Activated CD4-positive, alpha-beta T cell treated with anti-CD3 and anti-CD28 coated beads, Interleukin-2, amount 50 U/mL, for 24 hours (primary cell): ENCODE data around the gene ODAPH.
A peak's percentile ranks its signal among the peaks of the same experiment; 100 is the strongest.
"Not testable (repeated sequence)": the region's sequence is repeated elsewhere in the genome, so short reads cannot be mapped to it uniquely, and the experiment has no call there.

Experiments
- DNase-seq, 2 donors: peaks; one replicate each; pipeline ENCODE4 v3.0.0-alpha.2; 2020; ENCODE audit warnings: low read depth in 1 of 2, low spot score in 1 of 2

Gene ODAPH, protein sequence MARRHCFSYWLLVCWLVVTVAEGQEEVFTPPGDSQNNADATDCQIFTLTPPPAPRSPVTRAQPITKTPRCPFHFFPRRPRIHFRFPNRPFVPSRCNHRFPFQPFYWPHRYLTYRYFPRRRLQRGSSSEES

DNA sequence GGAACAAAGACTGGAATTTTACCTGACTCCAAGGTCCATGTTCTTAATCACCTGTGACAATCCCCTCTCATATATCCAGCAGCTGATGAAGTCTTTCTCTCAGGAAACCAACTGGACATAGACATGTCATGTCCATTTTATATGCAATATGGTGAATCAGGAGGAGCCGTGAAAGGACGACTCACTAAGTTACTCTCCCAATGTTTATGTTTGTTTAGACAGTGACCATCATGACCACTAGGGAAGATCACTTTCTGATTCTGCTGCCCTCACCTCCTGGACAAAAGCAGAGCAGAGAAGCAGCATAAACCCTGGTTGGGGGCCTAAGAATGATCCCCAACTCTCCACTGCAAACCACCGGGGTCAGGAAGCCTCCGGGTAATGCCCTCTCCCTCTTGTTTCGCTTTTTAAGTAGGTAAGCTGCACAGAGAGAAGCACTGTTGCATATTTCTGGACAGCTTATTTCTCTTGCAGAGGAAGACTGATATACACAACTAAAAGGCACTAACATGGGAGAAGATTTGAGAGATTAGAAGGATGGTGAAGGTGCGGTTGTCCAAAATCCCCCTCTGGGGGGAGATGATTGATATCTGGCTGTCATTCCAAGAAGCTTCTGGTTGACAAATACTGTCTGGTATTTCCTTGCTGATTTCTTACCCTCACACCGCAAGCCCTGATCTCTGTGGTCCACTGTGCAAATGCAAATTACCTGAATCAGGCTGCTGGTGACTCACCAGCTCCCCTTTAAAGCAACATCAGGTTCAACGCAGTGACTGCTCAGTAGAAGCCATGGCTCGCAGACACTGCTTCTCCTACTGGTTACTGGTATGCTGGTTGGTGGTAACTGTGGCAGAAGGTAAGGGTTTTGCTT is at the start of gene ODAPH:
Gene ODAPH, plus strand, starts transcription at position 773 of the 871 bp plus-strand sequence. Its CDS starts 17 bp downstream, at position 790.
- DNase-seq, result no peak

DNA sequence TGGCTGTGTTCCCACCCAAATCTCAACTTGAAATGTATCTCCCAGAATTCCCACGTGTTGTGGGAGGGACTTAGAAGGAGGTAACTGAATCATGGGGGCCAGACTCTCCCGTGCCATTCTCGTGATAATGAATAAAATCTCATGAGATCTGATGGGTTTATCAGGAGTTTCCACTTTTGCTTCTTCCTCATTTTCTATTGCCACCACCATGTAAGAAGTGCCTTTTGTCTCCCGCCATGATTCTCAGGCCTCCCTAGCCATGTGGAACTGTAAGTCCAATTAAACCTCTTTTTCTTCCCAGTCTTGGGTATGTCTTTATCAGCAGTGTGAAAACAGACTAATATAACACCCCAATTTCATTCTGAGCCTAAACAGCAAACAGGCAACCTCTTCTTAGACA is 46.3 kb upstream of the ODAPH start:
- not testable (repeated sequence) for DNase-seq

DNA sequence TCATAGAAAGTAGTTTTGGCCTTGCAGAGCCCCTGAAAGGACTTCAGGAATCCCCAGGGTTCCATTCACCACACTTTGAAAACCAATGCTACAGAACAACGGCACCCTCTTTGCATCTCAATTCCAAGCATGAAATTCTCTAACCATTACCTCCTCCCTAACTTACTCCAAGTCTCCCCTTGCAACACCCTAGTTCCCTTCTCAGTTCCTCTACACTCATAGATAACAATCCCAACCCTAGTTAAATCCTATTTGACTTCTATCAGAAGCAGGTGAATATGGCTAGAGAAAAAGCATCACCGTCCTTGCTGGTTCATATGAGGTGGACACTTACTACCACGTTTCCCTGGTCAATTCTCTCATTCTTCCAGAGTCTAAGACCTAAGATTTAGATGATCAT is 44.0 kb upstream of the ODAPH start:
- no peak for DNase-seq

DNA sequence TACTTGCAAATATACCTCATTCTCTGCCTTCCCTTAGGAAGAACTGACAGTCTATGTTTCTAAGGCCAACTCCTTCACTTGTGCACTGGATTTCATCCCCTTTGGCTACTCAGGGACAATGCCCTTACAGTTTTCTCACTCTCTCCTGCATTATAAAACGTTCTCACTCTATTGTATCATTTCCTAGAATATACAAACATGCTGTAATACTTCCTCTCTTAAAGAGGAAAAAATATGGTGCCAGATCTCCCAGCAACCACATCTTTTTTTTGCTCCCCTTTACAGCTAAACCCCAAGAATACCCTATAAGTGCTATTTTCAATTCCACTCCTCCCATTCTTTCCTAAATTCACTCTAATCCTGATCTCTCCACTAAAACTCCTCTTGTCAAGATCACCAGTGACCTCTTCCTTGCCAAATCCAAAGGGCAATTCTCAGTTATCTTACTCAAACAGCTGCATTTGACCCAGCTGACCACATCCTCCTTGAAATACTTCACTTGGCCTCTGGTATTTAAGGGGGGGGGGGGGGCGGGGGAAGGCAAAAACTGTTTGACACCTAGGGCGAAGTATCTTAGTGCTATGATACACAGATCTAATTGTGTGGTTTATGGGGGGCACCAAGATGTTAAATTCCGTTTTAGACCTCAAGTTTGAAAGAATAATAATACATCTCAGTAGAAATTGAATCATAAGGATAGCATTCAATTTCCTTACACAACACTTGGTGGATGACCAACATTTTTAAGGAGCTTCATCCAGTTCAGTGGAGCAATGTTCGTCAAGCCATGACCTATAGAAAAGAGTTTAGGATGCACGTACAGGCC is 43.3 kb upstream of the ODAPH start:
- DNase-seq, result no peak

DNA sequence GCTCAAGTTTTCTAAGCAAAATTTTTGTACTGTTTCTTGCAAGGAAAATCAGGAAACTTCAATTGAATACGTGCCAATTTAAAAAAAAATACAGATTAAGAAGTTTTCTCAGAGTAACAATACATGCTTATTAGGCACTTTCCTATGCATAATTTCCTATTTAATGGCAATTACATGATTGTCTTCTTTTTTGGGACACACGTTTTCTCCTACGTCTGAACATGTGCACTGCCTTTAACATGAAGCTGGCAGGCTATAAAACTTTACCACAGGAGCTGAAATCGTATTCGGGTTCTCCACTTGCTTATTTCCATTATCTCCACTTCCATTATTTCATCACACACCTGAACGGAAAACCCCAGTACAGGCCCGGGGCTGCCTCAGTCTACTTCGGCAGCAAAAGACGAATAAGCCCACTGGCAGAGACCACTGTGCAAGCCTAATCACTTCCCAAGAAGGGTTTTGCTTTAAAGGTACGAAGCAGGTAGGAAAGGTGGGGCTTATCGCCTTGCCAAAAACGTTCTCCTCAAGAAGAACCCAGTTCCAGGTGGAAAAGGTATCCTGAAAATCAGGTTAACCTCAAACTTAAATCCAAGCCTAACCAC is 42.2 kb upstream of the ODAPH start:
- peak in 1 of 2 donors; percentile 1 for DNase-seq

DNA sequence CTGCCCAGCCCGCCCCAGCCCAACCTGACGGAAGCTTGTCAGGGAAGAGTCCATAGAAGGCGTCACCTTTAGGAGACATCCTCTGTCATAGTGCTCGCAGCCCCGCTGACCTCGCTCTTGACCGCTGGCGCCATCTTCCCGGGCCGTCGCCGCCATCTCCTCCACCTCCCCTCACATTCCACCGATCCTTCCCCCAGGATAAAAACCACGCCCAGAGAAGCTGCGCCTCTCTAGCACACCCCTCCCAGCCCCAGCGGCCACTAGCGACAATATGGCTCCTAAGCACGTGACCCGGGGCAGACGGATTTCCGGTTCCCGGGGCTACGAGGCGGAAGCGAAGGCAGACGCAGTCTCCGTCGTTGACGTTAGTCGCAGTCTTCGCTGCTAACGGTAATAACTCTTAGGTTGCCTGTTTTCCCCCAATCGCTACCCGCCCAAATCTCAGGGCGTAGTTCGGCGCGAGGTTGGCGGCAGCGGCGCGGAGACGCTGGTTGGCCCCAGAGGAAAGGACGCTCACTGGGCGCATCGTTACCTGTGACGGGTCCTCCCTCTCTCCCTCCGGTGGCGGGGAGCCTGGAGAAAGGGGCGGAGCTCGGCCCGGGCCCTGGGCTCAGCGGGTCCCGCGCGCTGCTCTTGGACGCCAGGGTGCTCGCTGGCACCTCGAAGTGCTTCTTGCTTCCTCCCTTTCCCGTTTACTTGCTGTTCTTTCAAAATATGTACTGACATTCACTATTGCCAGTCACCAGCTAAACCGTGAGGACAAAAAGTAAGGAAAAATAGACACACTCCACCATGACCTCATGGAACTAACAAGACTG is 41.5 kb upstream of the ODAPH start, which contains the start of the genes RCHY1 and THAP6:
Gene RCHY1, minus strand, starts transcription at position 273 of the 818 bp plus-strand sequence. Its CDS starts 117 bp downstream, at position 156.
Gene THAP6, plus strand, starts transcription at position 343 of the 818 bp plus-strand sequence. CDS start 980 bp downstream, outside the sequence.
- DNase-seq, result peak; percentile 81 to 91

DNA sequence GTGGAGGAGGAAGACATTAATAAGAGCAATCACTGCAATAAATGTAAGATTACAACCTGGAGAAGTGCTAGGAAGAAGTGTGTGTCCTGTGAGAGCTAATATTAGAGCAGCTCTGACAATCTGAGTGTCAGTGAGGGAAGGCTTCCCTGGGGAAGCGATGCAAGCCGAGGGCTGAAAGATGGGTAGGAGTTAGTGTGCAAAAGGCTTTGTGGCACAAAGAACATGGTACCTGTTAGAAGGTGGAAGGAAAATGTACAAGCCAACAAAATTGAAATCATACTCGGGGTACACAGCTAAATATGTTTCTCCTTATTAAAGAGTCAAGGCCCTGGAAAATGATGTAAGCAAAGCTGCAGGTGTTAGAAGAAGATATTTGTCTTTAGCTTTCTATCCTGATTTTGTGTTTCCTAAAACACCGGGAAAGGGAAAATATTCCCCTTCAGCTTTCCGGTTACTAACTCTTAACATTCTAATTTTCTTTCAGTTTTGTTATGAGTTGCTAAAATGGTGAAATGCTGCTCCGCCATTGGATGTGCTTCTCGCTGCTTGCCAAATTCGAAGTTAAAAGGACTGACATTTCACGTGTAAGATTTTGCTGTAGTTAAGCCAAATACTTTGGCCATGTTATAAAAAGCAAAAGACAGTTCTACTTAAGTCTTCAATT is 40.8 kb upstream of the ODAPH start:
- peak in 1 of 2 donors; percentile 1 for DNase-seq

DNA sequence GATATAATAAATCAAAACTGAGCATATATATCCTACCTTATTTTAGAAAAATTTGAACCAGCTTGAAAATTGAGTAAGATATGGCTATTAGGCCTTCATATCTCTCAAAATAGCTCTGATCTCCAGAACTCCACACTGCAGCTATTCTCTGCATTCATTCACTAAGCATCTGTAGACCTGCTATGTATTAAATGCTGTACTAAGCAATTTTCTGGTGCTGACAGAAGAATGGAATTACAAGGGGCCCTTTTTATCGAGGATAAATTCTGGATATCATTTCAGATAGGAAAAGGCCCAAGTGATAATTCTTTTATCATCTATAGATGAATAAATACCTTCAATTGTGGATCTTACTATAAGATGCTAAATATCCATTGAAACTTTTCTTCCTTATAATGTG is 39.7 kb upstream of the ODAPH start:
- DNase-seq, result no peak

DNA sequence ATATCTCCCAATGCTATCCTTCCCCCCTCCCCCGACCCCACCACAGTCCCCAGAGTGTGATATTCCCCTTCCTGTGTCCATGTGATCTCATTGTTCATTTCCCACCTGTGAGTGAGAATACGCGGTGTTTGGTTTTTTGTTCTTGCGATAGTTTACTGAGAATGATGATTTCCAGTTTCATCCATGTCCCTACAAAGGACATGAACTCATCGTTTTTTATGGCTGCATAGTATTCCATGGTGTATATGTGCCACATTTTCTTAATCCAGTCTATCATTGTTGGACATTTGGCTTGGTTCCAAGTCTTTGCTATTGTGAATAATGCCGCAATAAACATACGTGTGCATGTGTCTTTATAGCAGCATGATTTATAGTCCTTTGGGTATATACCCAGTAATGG is 36.4 kb upstream of the ODAPH start:
- not testable (repeated sequence) for DNase-seq

DNA sequence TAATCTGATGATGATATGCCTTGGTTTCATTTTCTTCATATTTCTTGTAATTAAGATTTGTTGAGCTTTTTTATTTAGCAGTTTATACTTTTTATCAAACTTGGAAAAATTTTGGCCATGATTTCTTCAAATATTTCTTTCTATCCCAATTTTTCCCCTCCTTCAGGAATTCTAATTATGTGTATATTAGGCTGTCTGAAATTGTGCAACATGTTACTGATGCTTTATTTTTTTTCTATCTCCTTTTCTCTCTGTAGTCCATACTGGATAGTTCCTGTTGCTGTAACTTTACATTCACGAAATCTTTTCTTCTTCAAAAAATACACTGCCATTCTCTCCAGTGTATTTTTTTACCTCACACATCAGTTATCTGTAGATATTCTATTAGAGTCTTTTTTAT is 30.8 kb upstream of the ODAPH start:
- no peak for DNase-seq

DNA sequence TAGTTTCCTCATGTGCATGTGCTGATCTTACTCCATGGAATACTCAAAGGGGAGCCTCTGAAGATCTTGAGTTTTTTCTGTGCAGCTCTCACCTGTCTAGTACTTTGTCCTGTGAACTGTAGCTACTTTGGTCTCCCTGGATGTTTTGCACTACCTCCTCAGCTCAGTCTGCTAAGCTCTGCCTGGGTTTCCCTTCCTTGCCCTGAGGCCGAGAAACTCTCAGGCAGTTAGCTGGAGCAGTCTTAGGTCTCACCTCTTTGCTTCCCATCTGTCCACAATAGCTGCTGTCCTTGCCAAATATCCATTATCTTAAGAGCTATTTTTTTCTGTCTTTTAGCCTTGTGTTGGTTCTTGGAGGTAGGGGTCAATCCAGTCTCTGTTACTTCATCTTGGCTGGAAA is 30.0 kb upstream of the ODAPH start:
- DNase-seq, result no peak

DNA sequence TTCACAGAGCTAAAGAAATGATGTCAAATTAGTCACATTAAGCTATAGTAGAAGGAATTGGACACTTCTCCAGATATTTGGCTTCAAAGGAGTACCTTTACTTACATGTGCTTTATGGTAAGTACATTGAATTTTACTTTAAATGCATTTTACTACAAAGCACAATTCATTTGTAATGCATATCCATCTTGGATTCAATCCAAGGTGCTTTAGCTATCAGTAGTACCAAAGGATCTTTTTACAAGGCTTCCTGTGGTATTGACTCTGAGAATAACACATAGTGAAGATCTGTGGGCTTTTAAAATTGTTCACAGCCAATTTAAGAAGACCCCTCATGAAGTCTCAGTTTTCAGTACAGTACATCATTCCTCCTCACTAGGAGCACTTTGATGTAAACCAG is 28.4 kb upstream of the ODAPH start:
- DNase-seq, result no peak

DNA sequence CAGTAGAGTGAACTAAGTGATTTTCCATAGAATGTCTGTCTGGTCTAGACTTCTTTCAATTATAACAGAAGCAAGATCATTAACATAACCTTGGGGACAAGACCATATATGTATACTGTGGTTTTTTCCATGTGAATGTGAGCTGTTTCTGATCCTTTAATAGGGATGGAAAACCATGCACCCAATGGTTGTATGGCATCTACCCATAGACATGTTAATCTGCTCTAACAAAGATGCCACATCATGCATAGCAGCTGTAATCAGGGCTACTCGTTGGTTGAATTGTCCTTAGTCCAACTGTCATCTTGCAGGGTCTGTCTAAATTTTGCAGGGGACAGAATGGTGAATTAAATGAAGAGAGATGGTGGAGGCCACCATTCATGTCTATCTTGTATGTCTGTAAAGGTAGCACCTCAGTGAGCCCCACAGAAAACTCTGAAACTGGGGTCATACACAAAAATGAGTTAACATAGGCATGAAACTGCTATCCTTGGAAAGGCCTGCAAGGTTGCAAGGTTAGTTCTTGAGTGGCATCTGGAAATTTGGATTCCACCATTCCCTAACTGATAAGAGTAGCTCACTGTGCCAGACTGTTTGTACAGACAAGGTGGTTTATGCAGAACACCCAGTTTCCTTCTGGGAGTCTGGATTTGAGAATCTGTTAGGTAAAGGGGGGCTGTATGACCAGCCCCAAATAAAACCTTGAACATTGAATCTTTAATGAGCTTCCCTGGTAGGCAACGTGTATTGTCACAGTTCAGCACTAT is 25.1 kb upstream of the ODAPH start:
- no peak for DNase-seq

DNA sequence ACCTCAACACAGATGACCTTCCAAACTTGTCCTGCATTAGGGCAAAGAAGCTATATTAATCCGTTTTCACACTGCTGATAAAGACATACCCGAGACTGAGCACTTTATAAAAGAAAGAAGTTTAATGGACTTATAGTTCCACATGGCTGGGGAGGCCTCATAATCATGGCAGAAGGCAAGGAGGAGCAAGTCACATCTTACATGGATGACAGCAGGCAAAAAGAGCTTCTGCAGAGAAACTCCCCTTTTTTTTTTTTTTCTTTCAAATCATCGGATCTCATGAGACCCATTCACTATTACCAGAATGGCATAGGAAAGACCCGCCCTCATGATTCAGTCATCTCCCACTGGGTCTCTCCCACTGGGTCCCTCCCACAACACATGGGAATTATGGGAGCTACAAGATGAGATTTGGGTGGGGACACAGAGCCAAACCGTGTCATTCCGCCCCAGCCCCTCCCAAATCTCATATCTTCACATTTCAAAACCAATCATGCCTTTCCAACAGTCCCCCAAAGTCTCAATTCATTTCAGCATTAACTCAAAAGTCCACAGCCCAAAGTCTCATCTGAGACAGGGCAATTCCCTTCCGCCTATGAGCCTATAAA is 24.2 kb upstream of the ODAPH start:
- not testable (repeated sequence) for DNase-seq

DNA sequence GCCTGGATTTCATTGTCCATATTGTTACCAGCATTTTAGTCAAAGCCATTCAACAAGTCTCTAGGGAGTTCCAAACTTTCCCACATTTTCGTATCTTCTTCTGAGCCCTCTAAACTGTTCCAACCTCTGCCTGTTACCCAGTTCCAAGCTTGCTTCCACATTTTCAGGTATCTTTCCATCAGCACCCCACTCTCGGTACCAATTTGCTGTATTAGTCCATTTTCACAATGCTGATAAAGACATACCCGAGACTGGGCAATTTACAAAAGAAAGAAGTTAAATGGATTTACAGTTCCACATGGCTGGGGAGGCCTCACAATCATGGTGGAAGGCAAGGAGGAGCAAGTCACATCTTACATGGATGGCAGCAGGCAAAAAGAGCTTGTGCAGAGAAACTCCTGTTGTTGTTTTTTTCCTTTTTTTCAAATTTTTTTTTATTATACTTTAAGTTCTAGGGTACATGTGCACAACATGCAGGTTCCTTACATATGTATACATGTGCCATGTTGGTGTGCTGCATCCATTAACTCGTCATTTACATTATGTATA is 22.5 kb upstream of the ODAPH start:
- DNase-seq, result not testable (repeated sequence)

DNA sequence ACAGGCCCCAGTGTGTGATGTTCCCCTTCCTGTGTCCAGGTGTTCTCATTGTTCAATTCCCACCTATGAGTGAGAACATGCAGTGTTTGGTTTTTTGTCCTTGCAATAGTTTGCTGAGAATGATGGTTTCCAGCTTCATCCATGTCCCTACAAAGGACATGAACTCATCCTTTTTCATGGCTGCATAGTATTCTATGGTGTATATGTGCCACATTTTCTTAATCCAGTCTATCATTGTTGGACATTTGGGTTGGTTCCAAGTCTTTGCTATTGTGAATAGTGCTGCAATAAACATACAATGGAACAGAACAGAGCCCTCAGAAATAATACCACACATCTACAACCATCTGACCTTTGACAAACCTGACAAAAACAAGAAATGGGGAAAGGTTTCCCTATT is 21.9 kb upstream of the ODAPH start:
- not testable (repeated sequence) for DNase-seq

DNA sequence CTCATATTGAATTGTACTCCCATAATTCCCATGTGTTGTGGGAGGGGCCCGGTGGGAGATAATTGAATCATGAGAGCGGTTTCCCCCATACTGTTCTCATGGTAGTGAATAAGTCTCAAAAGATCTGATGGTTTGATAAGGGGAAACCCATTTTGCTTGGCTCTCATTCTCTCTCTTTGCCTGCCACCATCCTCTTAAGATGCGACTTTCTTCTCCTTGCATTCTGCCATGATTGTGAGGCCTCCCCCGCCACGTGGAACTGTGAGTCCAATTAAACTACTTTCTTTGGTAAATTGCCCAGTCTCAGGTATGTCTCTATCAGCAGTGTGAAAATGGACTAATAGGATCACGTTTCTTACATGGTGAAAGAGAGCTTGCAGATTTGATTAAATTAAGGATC is 18.6 kb upstream of the ODAPH start:
- DNase-seq, result not testable (repeated sequence)

DNA sequence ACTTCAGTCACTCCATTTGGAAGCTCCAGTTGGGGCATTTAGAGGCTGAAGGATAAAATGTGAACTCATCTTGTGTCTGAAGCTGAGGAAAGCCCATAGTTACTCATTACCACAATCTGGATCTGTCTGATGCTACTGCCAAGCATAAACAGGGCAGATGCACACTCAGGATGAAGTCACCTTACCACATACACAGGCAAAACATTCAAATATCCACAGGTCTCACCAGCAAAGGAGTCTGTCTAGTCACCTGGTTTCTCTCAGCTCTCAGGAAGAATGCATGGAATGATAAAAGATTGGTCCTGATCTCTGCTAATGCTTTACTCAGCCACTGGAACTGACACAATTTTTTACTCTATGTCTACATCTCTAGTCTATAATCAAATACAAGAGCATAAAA is 13.0 kb upstream of the ODAPH start:
- no peak for DNase-seq
